Nucleus accumbens (tissue), 56 donors: Measurements from ENCODE around the gene CYB561D1.
A peak's percentile ranks its signal among the peaks of the same experiment; 100 is the strongest.
"Not testable (repeated sequence)": the region's sequence is repeated elsewhere in the genome, so short reads cannot be mapped to it uniquely, and the experiment has no call there.

Experiments used
- DNase-seq, 56 donors: peaks; one replicate each; lab custom pipeline; 2025; lab: John Stamatoyannopoulos, UW

The CYB561D1 gene, protein sequence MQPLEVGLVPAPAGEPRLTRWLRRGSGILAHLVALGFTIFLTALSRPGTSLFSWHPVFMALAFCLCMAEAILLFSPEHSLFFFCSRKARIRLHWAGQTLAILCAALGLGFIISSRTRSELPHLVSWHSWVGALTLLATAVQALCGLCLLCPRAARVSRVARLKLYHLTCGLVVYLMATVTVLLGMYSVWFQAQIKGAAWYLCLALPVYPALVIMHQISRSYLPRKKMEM

GRCh38 chr1:109493805-109494539 is at the start of gene CYB561D1:
TSS of gene CYB561D1 (plus strand) at chr1:109494094. CDS start at chr1:109494140, 46 bp downstream.
- DNase-seq, result peak in 55 of 56 donors; percentile 22 to 90 (median 79)

DNA sequence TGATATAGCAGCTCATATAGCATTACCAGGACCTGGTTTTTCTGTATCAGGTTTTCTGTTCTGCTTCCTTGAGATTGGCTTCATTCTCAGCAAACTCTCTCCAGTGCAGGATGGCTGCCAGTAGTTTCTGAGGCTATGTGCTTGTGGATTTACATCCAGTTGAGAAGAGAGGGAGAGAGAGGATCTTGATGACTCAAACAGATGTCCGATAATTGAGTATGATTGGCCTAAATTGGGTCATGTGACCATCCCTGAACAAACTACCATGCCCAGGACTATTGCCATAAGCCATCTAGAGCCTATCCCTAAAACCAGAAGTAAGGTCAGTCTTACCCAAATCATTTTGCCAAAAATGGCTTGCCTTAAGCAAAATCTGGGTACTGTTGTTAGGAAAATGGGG is 49.5 kb upstream of the CYB561D1 start:
- DNase-seq, result no peak

DNA sequence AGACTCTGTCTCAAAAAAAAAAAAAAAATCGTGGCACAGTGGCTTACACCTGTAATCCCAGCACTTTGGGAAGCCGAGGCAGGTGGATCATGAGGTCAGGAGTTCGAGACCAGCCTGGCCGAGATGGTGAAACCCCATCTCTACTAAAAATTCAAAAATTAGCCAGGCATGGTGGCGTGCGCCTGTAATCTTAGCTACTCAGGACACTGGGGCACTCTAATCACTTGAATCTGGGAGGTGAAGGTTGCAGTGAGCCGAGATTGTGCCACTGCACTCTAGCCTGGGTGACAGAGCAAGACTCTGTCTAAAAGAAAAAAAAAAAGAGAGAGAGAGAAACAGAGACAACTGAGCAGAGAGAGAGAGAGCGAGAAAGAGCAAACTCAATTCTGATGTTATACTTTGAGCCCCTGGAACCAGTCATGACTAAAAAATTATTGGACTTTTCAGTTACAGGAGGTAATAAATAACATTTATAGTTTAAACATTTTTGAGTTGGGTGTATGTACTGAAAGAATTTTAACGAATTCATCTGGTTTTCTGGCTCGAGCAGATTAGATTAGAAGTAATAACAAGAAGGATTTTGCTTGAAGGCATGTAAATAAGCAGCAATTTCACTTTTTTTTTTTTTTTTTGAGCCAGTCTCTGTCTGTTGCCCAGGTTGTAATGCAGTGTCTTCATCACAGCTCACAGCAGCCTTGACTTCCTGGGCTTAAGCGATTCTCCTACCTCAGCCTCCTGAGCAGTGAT is 47.8 kb upstream of the CYB561D1 start:
- DNase-seq, result not testable (repeated sequence)

GRCh38 chr1:109447524-109447923 is 46.4 kb upstream of the CYB561D1 start:
- no peak for DNase-seq

DNA sequence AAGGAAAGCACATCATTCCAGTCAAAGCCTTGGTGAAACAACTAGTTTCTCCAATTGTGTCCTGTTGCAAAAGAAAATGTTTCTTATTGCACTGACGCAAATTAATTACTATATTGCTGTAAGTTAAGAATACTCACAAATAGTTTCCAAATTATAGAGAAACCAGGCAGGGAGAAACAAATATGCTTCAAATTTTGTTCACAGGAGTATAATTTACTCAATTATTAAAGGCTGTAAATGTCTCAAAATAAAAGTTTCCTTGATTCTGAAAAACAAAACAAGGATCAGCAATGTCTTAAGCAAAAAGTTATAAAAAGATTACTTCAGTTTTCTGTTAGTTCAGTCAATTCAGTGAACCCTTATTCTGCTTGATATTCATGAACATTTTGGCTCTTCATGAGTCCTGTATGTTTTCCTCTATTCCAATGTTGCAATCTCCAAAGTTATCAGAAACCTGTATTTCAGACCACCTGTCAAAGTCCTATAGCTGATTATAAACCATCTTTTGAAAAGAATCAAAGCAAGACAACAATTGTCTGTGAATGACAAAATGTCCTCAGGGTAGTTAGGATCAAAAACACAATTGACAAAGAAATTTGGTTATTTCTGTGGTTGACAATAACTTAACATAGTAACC is 39.3 kb upstream of the CYB561D1 start:
- no peak for DNase-seq

DNA sequence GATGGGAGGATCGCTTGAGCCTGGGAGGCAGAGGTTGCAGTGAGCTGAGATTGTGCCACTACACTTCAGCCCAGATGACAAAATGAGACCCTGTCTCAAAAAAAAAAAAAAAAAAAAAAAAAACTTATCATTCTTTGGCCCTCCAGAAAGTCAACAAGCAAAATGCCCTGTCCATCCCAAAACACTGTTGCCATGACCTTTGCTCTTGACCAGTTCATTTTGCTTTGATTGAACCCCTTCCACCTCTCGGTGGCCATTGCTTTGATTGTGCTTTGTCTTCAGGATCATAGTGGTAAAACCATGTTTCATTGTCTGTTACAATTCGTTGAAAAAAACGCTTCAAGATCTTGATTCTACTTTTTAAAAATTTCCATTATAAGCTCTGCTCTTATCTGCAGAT is 36.1 kb upstream of the CYB561D1 start:
- DNase-seq, result no peak

DNA sequence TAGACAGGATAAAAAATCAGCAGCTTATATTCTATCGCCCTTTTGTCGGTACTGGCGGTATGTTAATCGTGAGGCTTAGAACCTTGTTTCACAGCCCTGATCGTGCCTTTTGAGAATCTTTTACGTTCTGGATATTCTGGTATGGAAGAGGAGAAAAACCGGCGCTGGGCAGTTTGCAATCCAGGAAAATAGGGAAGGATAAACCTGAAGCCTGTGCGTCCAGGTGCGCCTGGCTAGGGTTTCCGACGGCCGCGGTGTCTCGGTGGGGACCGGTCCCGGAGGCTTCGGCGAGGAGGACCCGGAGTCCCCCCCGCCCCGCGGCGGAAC is 27.8 kb upstream of the CYB561D1 start:
- DNase-seq, result no peak

- DNase-seq, result peak in 15 of 56 donors; percentile 8 to 60 (median 22)
Observed at GRCh38 chr1:109466452-109467300, 27.2 kb upstream of the CYB561D1 start, which contains the start of gene SYPL2. TSS of gene SYPL2 (plus strand) at chr1:109466546. CDS start at chr1:109466844, 298 bp downstream.

DNA sequence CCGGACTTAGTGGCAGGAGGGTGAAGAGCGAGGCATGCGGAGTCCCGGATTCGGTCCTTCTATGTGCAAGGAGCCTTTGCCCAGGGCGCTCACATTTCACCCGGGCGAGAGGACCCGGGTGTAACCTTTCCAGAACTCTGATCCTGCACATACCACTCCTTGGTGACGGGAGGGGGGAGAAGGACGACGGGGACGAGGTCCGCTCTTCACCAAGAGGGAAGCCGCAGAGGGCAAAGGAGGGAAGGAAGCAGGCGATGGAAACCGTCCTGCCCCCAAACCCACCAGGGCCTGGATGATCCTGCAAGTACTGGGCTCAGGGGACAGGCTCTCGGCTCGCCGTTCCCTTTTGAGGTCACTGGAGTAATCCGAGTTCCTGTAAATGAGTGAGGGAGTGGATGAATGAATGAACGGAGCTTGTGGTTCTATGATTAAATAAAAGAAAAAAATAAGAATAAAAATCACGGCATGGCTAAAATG is 26.6 kb upstream of the CYB561D1 start:
- DNase-seq, result no peak

GRCh38 chr1:109468061-109468460 is 25.8 kb upstream of the CYB561D1 start:
- no peak for DNase-seq

DNA sequence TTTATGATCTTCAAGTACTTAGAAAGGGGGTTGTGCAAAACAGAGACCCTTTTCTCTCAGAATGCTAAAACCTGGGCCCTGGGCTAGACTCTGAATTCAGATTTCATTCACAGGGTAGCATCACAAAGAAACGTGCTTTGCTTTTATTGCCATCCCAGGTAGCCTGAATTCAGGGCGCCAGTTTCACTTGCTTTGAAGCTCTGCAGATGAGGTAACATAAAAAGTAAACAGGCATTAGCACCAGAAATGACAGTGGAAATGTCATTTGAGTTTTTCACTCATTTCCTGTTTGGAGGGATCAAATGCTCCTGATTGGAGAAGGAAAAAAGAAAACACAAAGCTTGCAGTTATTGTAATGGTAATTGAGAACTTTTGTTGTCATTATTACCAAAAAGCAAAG is 25.0 kb upstream of the CYB561D1 start:
- no peak for DNase-seq

DNA sequence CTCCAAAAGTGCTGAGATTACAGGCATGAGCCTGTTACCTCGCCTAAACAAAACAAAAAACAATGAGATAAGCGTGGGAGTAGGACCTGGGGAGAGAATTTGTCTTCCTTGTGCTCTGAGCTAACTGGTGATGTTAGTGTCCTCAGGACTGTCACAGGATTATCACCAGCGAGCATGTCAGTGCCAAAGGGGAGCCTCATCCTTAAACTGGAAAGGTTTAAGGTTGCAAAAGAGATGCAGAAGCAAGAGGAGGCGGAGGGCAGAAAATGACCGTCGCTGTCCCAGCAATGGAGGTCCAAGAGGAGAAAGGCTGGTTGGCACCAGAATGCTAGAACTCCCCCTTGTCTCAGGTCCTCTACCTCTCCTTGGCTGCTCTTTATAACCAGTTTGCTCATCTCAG is 23.6 kb upstream of the CYB561D1 start:
- DNase-seq, result no peak

- DNase-seq, result no peak
Observed at GRCh38 chr1:109472779-109473178, 21.1 kb upstream of the CYB561D1 start.

DNA sequence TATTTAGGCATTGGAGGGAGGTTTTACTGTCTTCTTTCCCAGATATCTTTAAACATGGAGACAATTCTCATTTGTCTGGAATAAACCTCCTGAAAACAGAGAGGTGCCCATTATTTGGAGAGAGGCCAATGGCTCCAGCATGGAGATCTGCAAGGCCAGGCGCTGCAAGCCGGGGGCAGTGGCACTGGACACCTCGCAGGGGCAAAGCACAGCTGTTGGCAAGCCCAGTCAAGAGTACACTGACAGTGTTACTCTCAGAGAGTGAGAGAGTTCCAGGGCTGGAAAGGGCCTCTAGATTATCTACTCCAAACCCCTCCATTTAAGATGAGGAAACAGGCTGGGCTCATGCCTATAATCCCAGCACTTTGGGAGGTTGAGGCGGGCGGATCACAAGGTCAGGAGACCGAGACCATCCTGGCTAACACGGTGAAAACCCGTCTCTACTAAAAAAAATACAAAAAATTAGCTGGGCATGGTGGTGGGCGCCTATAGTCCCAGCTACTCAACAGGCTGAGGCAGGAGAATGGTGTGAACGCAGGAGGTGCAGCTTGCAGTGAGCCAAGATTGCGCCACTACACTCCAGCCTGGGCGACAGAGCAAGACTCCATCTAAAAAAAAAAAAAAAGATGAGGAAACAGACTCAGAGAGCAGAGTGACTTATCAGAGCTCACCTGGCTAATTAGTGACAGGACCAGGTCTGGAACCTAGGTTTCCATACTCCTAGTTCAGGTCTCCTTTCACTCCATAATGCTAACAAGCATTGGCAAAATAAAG is 20.4 kb upstream of the CYB561D1 start:
- not testable (repeated sequence) for DNase-seq

DNA sequence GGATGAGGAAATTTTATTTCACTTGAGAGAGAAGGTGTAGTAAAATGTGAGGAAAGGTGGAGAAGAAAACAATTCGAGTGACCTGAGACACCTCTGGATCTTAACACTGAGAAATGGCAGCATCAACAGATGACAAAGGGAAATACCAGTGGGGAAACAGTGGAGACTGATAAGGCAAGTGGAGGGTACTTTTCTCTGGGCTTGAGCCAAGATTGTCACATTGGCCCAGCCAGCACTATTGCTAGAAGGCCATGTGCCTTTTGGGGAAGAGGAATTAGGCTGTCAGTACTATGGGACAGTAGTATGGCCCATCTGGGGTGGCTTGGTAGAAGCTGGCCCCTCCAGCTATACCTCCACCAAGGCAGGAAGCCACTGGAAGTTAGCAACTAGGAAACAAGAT is 19.2 kb upstream of the CYB561D1 start:
- DNase-seq, result no peak

DNA sequence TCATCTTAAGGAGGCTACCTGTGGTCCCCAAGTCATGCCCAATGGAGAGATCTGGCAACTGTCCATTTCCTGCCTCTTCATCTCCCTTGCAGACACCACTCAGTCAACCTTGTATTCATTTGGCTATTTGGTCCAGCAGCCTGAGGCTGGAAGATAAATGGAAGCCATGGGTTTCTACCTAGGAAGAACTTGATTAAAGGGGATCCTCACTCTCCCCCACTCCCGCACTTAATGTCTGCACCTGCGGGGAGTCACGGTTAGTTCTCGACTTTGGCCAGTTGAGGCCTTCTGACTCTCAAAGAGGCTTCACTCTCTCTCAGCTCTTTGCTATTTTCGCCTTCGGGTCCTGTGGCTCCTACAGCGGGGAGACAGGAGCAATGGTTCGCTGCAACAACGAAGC is 18.6 kb upstream of the CYB561D1 start:
- DNase-seq, result no peak

DNA sequence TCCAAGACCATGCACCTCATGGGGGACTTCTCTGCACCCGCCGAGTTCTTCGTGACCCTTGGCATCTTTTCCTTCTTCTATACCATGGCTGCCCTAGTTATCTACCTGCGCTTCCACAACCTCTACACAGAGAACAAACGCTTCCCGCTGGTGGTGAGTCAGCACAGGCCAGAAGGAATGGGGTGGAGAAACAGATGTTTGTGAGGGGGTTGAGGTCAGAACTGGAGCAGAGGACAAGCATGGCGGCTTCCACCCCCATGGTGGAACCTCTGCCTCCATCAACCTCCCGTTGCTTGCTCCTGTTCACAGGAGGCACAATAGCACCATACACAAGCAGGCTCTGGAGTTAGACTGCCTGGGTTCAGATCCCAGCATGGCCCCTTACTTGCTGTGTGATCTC is 17.1 kb upstream of the CYB561D1 start:
- no peak for DNase-seq

DNA sequence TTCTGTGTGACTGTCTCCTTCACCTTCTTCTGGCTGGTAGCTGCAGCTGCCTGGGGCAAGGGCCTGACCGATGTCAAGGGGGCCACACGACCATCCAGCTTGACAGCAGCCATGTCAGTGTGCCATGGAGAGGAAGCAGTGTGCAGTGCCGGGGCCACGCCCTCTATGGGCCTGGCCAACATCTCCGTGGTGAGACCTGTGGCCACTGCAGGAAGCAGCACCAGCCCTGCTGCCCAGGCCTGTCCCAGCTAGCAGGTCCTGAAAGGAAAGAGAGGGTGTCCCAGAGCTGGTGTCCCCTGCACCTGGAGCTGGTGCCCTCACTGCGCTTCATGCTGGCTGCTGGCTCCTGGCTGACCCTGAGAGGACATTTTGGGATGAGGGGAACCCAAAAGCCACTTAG is 16.1 kb upstream of the CYB561D1 start:
- DNase-seq, result no peak

- no peak for DNase-seq
Observed at GRCh38 chr1:109478806-109479205, 15.1 kb upstream of the CYB561D1 start.
